IMR-90 (cell line): ENCODE measurements around the gene LSM14A. TPM values are rescaled to one million over a fixed set of nuclear protein-coding genes. Genes with fewer than 3 reads are reported as not detected.

Experiments used
- ATAC-seq: fragments of 200-7000 bp; cut with Tn5 transposase; 2 replicates; pipeline ENCODE4 v1.9.1; 2020; ENCODE audit warnings: low read depth, mild to moderate bottlenecking, moderate library complexity
- BruUV-seq: library from RNA; stranded (reverse); fragments of 400-500 nt; replicated peaks from 2 replicates; lab custom pipeline; 2021; lab: Mats Ljungman, UMichigan
- CTCF ChIA-PET: fragments of 300-600 bp; formaldehyde crosslinking; extraction: SDS; loops from one replicate; lab custom pipeline; 2021; ENCODE audit warnings: antibody characterized with exemption; lab: Yijun Ruan, JAX
- POLR2A ChIA-PET: fragments of 300-600 bp; sonication (Branson Sonifier 250); formaldehyde crosslinking; loops from one replicate; lab custom pipeline; 2022; ENCODE audit warnings: antibody characterized with exemption; ENCODE audit not compliant: unreplicated experiment; lab: Charles Lee
- DNase-seq: peaks from one replicate; pipeline ENCODE4 v3.0.0; 2013
- H2AFZ ChIP-seq: replicated peaks from 2 replicates; pipeline ENCODE3; 2013; ENCODE audit warnings: low read length, mild to moderate bottlenecking; ENCODE audit not compliant: poor library complexity
- H2AK5ac ChIP-seq: 2 replicates; pipeline ENCODE4 v1.6.1; 2013; ENCODE audit warnings: low read depth, low read length, inconsistent platforms
- H2AK9ac ChIP-seq: replicated peaks from 2 replicates; pipeline ENCODE3; 2013; ENCODE audit warnings: mild to moderate bottlenecking, low read depth, low read length, moderate library complexity; ENCODE audit not compliant: poor library complexity
- H2BK120ac ChIP-seq: 2 replicates; pipeline ENCODE4 v1.6.1; 2013; ENCODE audit warnings: low read depth, low read length, inconsistent platforms
- H2BK15ac ChIP-seq: 3 replicates; pipeline ENCODE4 v1.6.1; 2013; ENCODE audit warnings: low read depth, low read length, inconsistent platforms
- H2BK20ac ChIP-seq: 2 replicates; pipeline ENCODE4 v1.6.1; 2013; ENCODE audit warnings: low read depth, mild to moderate bottlenecking, inconsistent platforms, low read length, moderate library complexity
- H2BK5ac ChIP-seq: 2 replicates; pipeline ENCODE4 v1.6.1; 2013; ENCODE audit warnings: mild to moderate bottlenecking, low read depth, low read length, inconsistent platforms; ENCODE audit not compliant: poor library complexity, severe bottlenecking
- H3K14ac ChIP-seq: replicated peaks from 2 replicates; pipeline ENCODE4 v1.6.1; 2013; ENCODE audit warnings: low read depth, low read length, inconsistent platforms
- H3K18ac ChIP-seq: 2 replicates; pipeline ENCODE4 v1.6.1; 2013; ENCODE audit warnings: low read depth, low read length, control low read depth
- H3K23ac ChIP-seq: 2 replicates; pipeline ENCODE4 v1.6.1; 2013; ENCODE audit warnings: low read depth, low read length, inconsistent platforms
- H3K27ac ChIP-seq: 2 replicates; pipeline ENCODE4 v1.5.1; 2013; ENCODE audit warnings: mild to moderate bottlenecking, control low read depth, low read length; ENCODE audit not compliant: insufficient read depth
- H3K27me3 ChIP-seq: 2 replicates; pipeline ENCODE4 v1.6.1; 2013; ENCODE audit warnings: low read length; ENCODE audit not compliant: control insufficient read depth, insufficient read depth
- H3K36me3 ChIP-seq: 2 replicates; pipeline ENCODE4 v1.6.1; 2013; ENCODE audit warnings: low read length, mixed read lengths; ENCODE audit not compliant: control insufficient read depth, insufficient read depth
- H3K4ac ChIP-seq: 2 replicates; pipeline ENCODE4 v1.6.1; 2013; ENCODE audit warnings: low read depth, low read length, inconsistent platforms
- H3K4me1 ChIP-seq: 2 replicates; pipeline ENCODE4 v1.6.1; 2013; ENCODE audit warnings: low read length, mixed read lengths; ENCODE audit not compliant: control insufficient read depth, insufficient read depth
- H3K4me2 ChIP-seq: 2 replicates; pipeline ENCODE4 v1.6.1; 2013; ENCODE audit warnings: low read depth, mild to moderate bottlenecking, control low read depth, low read length, moderate library complexity
- H3K4me3 ChIP-seq: 2 replicates; pipeline ENCODE4 v1.5.1; 2013; ENCODE audit warnings: low read depth, mild to moderate bottlenecking, control low read depth, low read length, moderate library complexity; ENCODE audit not compliant: insufficient read depth
- H3K56ac ChIP-seq: 2 replicates; pipeline ENCODE4 v1.6.1; 2013; ENCODE audit warnings: low read length, inconsistent platforms; ENCODE audit not compliant: insufficient read depth; ENCODE audit errors: extremely low read depth
- H3K79me1 ChIP-seq, 2 experiments: 2 replicates each; pipeline ENCODE4 v1.6.1; 2013; ENCODE audit warnings: low read length in 2 of 2, inconsistent platforms in 1 of 2, low read depth in 1 of 2
- H3K9ac ChIP-seq: 2 replicates; pipeline ENCODE4 v1.6.1; 2013; ENCODE audit warnings: low read depth, low read length, control low read depth
- H3K9me1 ChIP-seq: 2 replicates; pipeline ENCODE4 v1.6.1; 2013; ENCODE audit warnings: low read length, inconsistent platforms; ENCODE audit not compliant: insufficient read depth
- H3K9me3 ChIP-seq: 2 replicates; pipeline ENCODE4 v1.6.1; 2013; ENCODE audit warnings: low read length; ENCODE audit not compliant: control insufficient read depth, insufficient read depth
- H4K20me1 ChIP-seq: 2 replicates; pipeline ENCODE4 v1.6.1; 2013; ENCODE audit warnings: low read length, inconsistent platforms; ENCODE audit not compliant: insufficient read depth
- H4K5ac ChIP-seq: 2 replicates; pipeline ENCODE4 v1.6.1; 2013; ENCODE audit warnings: mild to moderate bottlenecking, low read depth, low read length, control low read depth
- H4K8ac ChIP-seq, 2 experiments: 2 replicates each; pipeline ENCODE4 v1.6.1; 2013; ENCODE audit warnings: low read depth in 2 of 2, low read length in 2 of 2, control low read depth in 1 of 2, inconsistent platforms in 1 of 2
- H4K91ac ChIP-seq: 2 replicates; pipeline ENCODE4 v1.6.1; 2013; ENCODE audit warnings: low read depth, low read length, inconsistent platforms; ENCODE audit not compliant: insufficient read depth
- MAFK ChIP-seq: IDR thresholded peaks from 2 replicates; pipeline ENCODE4 v1.6.1; 2012; ENCODE audit warnings: low read depth, low read length, improper control_type of control experiment
- MXI1 ChIP-seq: IDR thresholded peaks from 2 replicates; pipeline ENCODE4 v1.6.1; 2012; ENCODE audit warnings: low read depth, mild to moderate bottlenecking, low read length, moderate library complexity, borderline replicate concordance
- NFE2L2 ChIP-seq: fragments of 150-350 bp; IDR thresholded peaks from 2 replicates; pipeline ENCODE4 v1.6.1; 2016; ENCODE audit warnings: low read depth, mild to moderate bottlenecking, low read length
- RAD21 ChIP-seq: IDR thresholded peaks from 2 replicates; pipeline ENCODE4 v1.6.1; 2012; ENCODE audit warnings: low read length, improper control_type of control experiment
- RCOR1 ChIP-seq: IDR thresholded peaks from 2 replicates; pipeline ENCODE4 v1.6.1; 2012; ENCODE audit warnings: mild to moderate bottlenecking, low read length, improper control_type of control experiment; ENCODE audit not compliant: insufficient replicate concordance
- RFX5 ChIP-seq: IDR thresholded peaks from 2 replicates; pipeline ENCODE4 v1.8.0; 2012; ENCODE audit warnings: low read depth, mild to moderate bottlenecking, low read length, moderate library complexity
- WGBS, 2 experiments: methylation state at CpG; one replicate each; pipeline versions ENCODE4 v1.1.5 to v1.1.7; 2013; ENCODE audit warnings: missing lambda C conversion rate in 2 of 2; ENCODE audit not compliant: insufficient read length in 1 of 2; ENCODE audit errors: extremely low coverage in 2 of 2; 5-methylcytosine and 5-hydroxymethylcytosine counted together
- dilution Hi-C: fragments of 300-500 bp; cut with HindIII; formaldehyde crosslinking; loops from one replicate; pipeline ENCODE4 v1.14.3; 2018; ENCODE audit warnings: low sequenced_read_pairs; ENCODE audit not compliant: unreplicated experiment
- in situ Hi-C: fragments of 300-500 bp; cut with MboI; formaldehyde crosslinking; loops from 3 replicates; pipeline ENCODE4 v1.14.3; 2019; ENCODE audit warnings: low sequenced_read_pairs, inconsistent platforms, mixed read lengths
- intact Hi-C: fragments of 100-400 bp; cut with micrococcal nuclease; formaldehyde crosslinking; loops from 2 replicates; pipeline ENCODE4 v1.10.0; 2022
- polyA plus RNA-seq, 3 experiments: library from polyadenylated mRNA; depleted of rRNA; stranded (reverse); fragments of >200 nt; gene quantifications; 2 replicates each; pipeline ENCODE4 v1.2.3, GENCODE V29; 2012; ENCODE audit warnings: low replicate concordance in 1 of 3
- total RNA-seq: library from RNA; depleted of rRNA; stranded (reverse); fragments of >200 nt; gene quantifications from 2 replicates; pipeline ENCODE4 v1.2.3, GENCODE V29; 2012

LSM14A gene
- total and polyA plus RNA-seq, 2 of the 4 experiments (the other 2 are of a cell fraction), result 44.3 to 54.8 TPM

DNA sequence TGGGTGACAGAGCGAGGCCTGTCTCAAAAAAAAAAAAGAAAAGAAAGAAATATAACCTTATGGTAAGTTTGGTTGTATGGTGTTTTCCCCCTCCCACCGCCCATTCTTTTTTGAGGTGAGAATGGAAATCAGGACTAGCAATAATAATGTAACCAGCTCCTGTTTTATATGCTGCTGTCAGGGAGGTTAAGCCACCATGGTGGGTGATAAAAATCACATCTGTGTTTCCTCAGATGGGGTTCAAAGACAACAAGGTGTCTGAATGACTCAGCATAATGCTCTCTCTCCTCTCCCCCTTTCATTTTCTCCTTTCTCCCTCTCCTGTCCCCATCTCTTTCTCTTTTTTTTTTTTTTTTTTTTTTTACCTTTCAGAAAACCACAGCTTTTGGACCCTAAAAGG is 53.7 kb downstream of the LSM14A start:
- peak overlapping the region; percentile 40; the same call in 1 of the 2 replicates for H3K27ac ChIP-seq
- no peak overlapping the region for H4K91ac ChIP-seq
- no peak for DNase-seq
- no peak overlapping the region for H3K4me3 ChIP-seq
- TF ChIP-seq NFE2L2 (peak; percentile 92), RFX5 (no peak), RAD21 (no peak), MXI1 (no peak), RCOR1 (no peak), MAFK (0 out of 2 replicates have a peak, but pooled peaks have one; percentile 2)
- no peak overlapping the region for H3K4me2 ChIP-seq
- H3K14ac ChIP-seq, result no peak overlapping the region
- H3K27me3 ChIP-seq, result no peaks in the 10 kb centered on the region
- H3K4me1 ChIP-seq, result peaks cover 17% of the 10 kb centered on the region
- H3K56ac ChIP-seq, result no peak overlapping the region
- no TSS peak for BruUV-seq
- no peaks in the 10 kb centered on the region for H3K9me3 ChIP-seq
- H3K36me3 ChIP-seq, result peaks cover 57% of the 10 kb centered on the region
- H3K79me1 ChIP-seq, result peaks cover 32 to 79% of the 10 kb centered on the region in 2 experiments
- no peak overlapping the region for H2AK5ac ChIP-seq
- no peak overlapping the region; the same call in 1 of the 2 replicates for H3K9ac ChIP-seq
- H3K9me1 ChIP-seq, result peaks cover 31% of the 10 kb centered on the region
- intact Hi-C loops (loop anchor here (5.0 to 10.0 kb wide), 2 partner anchors 111 to 209 kb away; no protein-coding TSS in a partner anchor), dilution Hi-C loops (no loop called here), in situ Hi-C loops (no loop called here)
- ChIA-PET CTCF (no interaction called here), POLR2A (no interaction called here)
- H2AK9ac ChIP-seq, result no peak overlapping the region
- no CpG with 5 or more reads among the region's 2 CpGs for WGBS, 2 experiments
- H3K23ac ChIP-seq, result no peak overlapping the region
- H2BK15ac ChIP-seq, result no peak overlapping the region
- no peak overlapping the region for H2BK5ac ChIP-seq
- H2BK120ac ChIP-seq, result no peak overlapping the region
- peak overlapping the region; percentile 7; the same call in 1 of the 2 replicates for H3K18ac ChIP-seq
- no peak for ATAC-seq
- H4K5ac ChIP-seq, result no peak overlapping the region
- H3K4ac ChIP-seq, result no peak overlapping the region
- no peak overlapping the region for H2AFZ ChIP-seq
- no peak overlapping the region for H2BK20ac ChIP-seq
- H4K8ac ChIP-seq, result no peak overlapping the region
- H4K20me1 ChIP-seq, result peaks cover 32% of the 10 kb centered on the region
